Measurements from ENCODE around the gene INTS1.

Gene INTS1

DNA sequence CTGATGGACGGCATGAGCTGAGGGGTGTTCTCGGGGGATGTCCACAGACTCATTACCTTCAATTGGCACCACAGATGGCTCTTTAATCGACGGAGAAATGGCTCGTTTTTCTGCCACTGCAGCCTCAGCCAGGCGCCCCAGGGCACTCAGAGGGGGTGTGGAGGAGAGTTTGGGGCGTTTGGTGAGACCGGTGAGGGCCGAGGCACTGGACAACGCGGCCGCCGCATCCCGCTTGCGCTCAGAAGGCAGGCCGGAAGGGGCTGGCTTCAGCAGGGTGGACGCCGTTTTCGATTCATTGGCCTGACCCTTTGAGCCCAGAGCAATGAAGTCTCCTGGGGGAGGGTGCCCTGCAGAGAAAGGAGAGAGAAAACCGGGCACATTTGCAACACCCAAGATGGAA is 1.3 kb downstream of the INTS1 start:
- DNase-seq, result no peak

DNA sequence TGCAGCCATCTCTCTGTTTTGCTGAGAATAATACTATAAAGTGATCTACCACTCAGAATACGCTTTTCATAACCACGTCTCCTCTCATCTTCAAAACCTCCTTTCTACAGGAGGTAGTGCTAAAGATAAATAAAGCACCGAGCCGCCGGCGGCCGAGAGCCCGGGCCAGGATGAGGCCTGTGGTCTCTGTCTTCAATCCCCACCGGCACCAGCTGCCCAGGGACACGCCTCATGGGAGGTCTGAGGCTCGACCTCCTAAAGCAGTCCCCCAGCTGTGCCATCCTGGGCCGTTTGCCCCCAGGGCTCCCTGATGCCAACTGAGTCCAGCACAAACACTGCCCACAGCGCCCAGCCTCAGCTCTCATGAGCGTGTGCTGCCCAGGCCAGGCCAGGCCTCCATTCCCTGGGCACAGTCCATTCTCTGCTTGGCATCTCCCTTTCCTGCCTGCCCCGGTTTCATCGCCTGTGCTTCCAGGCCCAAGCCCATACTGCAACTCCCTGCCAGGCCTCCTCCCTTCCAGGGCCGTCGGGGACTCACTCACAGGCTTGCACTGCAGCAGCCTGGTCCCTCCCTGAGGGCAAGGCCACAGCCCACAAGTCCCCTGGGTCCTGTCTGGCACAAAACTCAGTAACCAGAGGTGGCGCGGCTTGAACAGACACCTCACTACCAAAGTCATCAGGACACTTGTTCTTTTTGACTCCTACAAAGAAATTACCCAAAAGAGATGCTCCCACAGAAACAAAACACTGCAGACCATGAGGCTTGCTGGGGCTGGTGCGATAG is 2.5 kb downstream of the INTS1 start:
- DNase-seq, result no peak

DNA sequence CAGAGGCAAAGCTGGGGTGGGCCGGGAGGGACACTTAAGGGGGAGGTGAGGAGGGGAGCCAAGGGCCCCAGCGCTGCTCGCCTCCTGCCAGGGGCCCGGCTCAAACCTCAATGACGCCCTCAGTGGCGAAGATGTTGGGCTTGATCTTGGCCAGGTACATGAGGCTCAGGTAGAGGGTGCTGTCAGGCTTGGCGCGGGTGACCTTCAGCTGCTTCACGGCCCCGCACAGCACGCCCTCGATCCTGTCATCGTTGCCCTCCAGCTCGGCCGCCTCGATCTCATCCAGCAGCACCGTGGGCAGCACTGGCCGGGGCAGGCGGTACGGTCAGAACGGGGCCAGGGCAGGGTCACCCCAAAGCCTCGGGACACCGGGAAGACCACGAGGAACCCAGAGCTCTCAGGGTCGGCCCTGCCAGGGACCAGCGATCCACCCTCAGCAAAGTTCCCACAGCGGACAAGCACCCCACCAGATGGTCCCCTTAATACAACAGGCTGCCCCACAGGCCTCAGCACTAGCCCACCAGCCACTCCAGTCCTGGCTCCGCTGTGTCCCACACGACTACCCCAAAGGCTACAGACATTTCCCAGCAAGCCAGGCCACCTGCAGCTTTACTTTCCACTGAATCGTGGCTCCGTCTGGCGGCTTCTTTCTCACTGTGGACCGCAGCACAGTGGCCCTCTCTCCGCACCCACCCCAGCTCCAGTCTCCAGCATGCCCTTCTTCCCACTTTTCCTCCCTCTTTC is 4.0 kb downstream of the INTS1 start:
- no peak for DNase-seq

DNA sequence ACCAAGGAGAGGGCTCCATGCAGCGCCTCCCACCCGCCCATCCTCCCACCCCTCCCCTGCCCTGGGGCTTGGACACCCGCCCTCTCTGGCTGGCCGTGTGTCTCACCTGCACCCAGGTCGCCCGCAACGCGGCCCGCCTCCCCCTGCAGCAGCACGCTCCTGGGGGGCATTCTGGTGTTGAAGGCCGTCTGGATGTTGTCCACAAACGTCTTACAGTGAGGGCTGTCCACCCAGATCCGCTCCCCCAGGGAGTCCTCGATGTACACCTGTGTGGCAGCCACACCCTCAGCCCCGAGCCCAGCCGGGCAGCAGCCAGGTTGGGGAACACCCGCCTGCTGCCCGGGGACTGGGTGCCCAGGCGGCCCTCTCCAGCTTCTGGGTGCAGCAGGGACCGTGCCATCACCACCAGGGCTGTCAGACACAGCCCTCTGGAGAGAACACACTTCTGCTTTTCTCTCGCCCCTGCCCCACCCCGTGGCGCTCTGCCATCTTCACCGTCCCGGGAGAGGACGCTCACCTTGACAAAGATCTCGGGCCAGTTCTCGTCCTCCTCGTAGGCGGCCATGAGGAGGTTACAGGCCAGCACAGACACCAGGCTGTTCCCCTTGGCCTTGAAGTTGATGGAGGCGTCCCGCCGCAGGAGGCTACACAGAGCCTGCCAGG is 4.7 kb downstream of the INTS1 start:
- no peak for DNase-seq

DNA sequence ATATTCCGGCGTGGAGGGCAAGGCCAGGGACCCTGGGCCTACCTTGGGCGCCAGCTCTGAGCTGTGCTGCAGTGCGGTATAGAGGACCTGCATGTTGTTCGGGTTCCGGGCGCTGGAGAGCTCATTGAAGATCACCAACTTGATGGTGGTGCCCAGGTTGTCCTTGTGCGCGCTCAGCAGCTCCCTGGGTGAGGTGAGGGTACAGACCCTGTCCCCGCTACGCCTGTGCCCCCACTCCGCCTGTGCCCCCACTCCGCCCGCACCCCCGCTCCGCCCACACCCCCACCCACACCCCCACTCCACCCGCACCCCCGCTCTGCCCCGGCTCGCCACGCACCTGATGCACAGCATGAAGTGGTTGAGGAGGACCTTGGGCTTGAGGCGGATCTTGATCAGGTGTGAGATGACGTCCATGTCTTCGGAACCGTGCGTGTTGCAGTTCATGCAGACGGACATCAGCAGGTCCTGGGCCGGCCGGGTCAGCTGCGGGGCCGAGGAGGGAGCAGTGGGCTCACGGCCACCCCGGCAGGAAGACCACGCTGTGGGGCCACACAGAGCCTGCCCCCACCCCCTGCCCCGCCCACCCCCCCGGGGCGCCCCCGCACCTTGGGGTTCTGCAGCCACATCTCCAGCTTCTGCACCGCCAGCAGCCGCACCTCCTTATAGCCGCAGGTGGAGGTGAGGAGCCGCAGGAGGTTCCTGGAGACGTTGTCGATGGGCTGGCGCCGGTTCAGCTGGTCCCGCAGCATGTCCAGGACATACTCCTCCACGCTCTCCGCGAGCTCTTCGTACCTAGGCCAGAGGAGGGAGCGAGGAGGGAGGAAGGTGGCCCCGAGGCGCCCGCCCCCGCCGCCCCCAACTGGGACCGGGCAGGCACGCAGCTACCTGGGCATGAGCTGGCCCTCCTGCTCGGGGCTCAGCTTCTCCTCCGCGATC is 5.6 kb downstream of the INTS1 start:
- no peak for DNase-seq

- DNase-seq, result no peak
Measured at GRCh38 chr7:1497293-1497927, 6.8 kb downstream of the INTS1 start.

- DNase-seq, result no peak
Measured at GRCh38 chr7:1496531-1497292, 7.5 kb downstream of the INTS1 start.

DNA sequence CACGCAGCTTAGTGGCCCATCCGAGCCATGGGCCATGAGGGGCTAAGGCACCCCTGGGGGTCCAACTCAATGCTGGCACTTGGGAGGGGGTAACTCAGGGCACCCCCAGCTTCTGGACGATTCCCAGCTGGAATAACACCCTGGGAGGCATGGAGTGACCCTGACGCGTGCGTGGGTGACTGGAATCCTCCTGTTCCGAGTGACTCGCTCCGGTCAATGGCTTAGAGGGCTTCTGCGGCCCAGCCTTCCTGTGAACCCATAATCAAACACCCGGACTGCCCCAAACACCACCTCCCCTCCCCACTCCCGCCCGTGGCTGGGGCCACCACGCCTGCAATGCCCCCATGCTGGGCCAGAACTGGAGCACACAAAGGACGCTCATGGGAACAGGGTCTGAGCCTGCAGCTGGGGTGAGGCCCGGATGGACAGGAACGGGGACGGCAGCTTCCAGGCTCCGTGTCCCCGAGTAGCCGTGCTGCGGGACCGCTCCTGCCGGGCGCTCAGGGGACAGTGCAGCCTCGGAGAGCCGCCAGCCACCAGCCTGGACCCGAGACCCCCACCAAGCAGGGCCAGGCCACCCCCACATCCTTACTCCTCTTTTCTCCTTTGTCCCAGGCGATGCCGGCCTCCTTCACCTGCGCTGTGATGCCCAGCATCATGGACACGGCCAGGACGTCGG is 8.5 kb downstream of the INTS1 start:
- no peak for DNase-seq

- DNase-seq, result no peak
Measured at GRCh38 chr7:1494866-1495563, 9.2 kb downstream of the INTS1 start.

DNA sequence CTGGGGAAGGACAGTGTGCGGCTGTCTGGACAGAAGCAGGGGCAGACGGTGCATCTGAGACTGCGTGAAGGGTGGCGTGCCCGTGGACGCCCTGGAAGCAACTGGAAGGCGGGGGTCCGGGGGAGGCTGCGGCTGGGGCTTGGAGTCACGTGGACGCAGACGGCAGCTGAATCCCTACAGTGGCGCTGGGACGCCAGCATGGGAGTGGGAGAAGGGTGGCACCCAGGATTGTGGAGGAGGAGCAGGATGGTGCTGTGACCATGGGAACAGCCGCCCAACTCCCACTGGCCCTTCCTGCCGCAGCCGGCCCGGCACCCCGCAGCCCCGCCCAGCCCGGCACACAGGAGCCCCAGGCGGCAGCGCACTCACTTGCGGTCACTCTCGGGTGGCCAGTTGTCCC is 9.7 kb downstream of the INTS1 start:
- DNase-seq, result no peak

- no peak for DNase-seq
Measured at GRCh38 chr7:1493571-1493970, 10.6 kb downstream of the INTS1 start.

DNA sequence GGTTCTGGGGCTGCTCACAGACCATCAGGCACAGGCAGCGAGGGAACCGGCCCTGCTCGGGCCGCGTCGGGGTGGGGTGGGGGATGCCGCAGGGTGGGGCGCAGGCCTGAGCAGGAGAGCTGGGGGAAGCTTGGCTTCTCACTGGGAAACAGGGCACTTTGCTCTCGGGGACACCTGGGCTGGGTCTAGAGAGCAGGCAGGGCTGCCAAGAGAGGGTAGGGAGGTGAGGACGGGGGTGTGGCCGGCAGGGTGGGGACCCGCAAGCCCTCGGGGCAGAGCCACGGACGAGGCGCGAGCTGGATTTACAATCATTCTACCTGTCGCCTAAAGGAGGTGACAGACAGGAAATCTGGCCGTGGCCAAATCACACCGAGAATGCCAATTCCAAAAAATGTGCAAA is 11.1 kb downstream of the INTS1 start:
- no peak for DNase-seq

- no peak for DNase-seq
Measured at GRCh38 chr7:1492640-1493039, 11.5 kb downstream of the INTS1 start.

- no peak for DNase-seq
Measured at GRCh38 chr7:1492221-1492620, 12.0 kb downstream of the INTS1 start.

GRCh38 chr7:1490837-1491236 is 13.4 kb downstream of the INTS1 start:
- DNase-seq, result no peak

DNA sequence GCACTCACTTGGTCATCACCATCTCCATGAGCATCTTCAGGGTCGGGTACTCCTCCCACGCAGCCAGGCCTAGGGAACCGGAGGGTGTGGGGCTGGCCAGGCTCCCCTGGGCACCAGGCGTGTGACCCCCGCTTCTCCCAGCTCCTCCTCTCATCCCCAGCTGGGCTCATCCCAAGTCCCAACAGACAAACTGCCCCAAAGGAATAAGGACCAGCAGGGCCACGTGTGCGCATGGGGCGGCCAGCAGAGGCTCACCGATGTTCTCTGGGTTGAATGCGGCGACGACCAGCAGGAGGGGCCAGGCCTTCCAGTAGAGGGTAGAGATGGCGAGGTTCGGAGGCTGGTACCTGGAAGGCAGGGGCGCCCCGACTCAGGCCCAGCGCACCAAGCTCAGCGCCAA is 14.9 kb downstream of the INTS1 start:
- DNase-seq, result no peak

DNA sequence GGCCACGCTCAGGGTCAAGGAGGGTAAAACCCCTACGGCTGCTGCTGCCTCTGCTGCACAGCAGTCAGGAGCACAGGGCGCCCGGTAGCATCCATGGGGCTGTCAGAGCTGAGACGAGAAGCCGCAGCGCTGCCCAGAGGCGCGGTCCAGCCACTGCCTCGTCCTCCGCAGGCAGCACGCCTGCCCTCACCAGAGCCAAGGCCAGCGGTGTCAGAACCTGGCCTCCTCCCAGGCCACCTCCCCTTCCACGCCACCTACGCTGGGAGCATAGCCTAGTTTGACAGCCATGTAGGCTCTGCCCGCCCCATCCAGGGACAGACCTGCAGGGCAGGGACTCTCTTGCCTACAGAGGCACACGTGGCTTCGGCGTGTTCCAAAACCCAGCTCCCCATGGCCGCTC is 16.2 kb downstream of the INTS1 start:
- DNase-seq, result no peak

DNA sequence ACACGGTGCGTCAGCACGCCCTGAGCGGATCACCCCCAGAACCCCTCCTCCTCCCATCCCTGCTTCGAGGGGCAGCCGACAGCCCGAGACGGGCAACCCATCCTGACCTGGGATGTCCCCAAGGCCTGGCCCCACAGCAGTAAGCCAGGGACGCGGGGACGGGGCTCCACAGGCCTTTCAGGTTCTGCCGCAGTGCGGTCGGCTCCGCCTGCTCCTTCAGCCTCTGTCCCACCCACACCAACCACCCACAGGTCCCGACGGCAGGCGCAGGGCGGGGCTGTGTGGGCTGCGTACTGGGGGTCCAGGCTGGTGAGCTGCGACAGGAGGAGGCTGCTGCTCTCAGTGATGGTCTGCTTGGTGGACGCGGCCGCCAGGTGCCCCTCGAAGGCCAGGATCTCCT is 16.7 kb downstream of the INTS1 start:
- no peak for DNase-seq

DNA sequence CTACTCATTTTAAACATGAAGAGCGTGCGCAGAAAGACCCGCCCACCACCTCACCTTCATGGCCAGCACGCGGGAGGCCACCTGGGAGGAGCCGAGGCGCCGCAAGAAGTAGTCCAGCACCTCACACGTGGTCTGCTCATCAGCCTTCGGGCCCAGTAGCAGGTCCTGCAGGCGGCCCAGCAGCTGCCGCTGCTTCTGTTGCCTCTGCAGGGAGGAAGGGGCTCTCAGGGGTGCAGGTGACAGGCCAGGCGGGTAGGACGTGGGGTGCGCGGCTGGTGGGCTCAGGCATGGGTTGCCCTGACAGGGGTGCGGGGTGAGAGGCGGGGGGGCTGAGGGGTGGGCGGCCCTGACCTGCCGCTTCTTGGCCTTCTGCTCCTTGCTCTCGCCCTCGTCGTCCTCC is 17.6 kb downstream of the INTS1 start:
- DNase-seq, result no peak

DNA sequence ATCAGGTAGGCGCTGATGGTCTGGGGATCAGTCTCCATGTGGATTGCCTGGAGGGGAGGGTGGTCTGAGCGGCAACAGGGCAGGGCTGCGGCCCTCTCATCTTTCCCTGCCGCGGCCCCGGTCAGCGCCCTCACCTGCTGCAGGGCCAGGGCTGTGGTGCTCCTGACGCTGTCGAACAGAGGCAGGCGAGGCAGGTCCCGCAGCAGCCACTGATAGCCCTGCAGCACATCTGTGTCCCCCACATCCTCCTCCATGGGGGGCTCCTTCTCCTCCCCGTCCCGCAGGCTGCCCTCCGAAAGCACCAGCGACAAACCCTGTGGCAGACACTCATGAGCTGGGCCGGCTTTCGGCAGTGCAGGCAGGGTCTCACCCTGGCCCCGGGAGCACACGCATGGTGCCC is 19.0 kb downstream of the INTS1 start:
- DNase-seq, result no peak
